ENCODE measurements around the gene ZNF383. TPM values are rescaled to one million over a fixed set of nuclear protein-coding genes. Genes with fewer than 3 reads are reported as not detected.

ZNF383 gene
- 4.1 and 4.2 TPM in 2 replicates for total RNA-seq

DNA sequence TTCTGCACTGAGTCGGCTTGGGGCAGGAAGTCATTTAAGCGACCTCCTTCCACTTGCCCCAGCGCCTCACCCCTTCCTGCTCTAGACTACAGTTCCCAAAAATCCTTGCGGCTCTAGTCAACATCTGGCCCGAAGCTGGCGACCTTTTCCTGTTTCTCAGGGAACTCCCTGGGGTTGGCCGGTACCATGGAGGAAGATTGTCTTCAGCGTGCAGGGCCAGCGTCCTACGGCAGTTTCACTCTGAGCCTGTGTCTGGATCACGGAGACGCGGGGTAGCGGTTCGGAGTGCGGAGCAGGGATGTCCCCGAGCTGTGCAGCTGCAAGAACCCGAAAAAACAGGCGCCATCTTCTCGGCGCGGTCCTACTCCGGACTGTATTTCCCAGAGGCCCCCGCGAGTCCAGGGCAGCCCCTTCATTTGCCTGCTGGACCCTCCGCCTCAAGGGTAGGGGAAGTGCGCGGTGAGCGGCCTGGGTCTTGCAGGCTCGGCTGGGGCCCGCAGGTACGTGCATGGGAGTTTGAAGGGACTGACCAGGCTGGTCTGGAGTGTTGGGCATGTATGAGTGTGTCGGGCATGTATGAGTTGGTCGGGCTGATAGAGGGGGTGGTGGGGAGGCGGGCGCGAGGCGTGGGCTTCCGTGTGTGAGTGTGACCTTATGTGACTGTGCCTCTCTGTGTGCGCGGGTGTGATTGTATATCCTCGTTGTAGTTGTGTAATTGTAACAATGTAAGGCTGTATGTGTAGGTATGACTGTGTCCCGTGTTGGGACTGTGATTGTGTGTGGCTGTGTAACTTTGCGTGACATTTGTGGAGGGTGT lies at the start of gene ZNF383:
TSS of gene ZNF383 (plus strand) at position 440 of the 817 bp plus-strand sequence. CDS start 12,240 bp downstream, outside the sequence.

DNA sequence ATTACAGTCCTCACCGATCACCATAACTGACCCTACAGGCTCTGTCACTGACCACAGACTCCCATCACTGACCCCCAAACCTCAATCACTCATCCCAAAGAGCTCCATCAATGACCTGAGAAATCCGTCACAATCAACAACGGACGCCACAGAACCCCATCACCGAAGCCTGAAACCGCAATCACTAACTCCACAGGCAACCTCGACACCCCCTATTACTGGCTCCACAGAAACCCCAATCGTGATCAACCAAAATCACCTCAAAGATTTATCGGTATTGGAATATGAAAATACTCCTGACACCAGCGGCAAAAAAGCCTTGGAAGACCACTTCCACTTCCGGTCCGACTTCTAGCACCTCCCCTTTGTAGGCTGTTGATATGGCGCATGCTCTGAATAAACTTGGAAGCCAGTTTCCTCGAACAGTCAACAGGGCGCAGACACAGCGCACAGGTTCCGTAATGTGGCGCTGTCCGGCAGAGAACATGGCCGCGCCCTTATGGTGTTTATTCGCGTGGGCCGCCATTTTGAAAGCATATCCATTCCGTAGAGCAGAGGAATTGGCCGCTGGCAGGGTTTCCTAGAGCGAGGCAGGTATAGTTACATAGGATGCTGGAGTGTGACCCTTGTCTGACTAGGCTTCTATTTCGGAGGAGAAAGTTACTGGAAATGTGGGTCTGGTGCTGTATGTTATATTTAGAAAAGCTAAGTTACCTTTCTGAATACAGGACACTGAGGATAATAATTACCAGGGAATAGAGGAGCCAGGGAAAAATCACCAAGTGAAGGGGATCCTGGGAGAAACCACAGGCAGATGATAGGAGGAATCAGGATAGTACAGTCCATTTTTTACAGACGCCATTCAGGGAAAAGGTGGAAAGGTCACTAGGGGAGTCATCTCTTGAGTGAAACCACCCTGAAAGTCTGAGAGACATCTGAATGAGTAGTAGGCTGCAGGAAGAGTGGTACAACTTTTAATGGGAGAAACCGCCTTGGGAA lies 45.3 kb upstream of the ZNF383 start, which contains the start of gene ZNF585A:
TSS of gene ZNF585A (minus strand) at position 328 of the 999 bp plus-strand sequence. CDS start 2,785 bp downstream, outside the sequence.

Other genes starting within 250 kb of the ZNF383 start
- gene ZNF420, start 139.8 kb upstream of the ZNF383 start, total RNA-seq: 2.9 and 7.0 TPM in 2 replicates
- 5.2 and 6.9 TPM in 2 replicates for gene ZNF585A, start 45.5 kb upstream of the ZNF383 start, total RNA-seq
- 10.8 and 15.3 TPM in 2 replicates for gene ZNF585B, start 7.7 kb upstream of the ZNF383 start, total RNA-seq
- 3.5 and 5.6 TPM in 2 replicates for gene ZNF527, start 152.9 kb downstream of the ZNF383 start, total RNA-seq
- gene ZNF569, start 249.2 kb downstream of the ZNF383 start, total RNA-seq: 4.6 and 5.8 TPM in 2 replicates